ENCODE measurements around the gene OVOL2.

The OVOL2 gene

DNA sequence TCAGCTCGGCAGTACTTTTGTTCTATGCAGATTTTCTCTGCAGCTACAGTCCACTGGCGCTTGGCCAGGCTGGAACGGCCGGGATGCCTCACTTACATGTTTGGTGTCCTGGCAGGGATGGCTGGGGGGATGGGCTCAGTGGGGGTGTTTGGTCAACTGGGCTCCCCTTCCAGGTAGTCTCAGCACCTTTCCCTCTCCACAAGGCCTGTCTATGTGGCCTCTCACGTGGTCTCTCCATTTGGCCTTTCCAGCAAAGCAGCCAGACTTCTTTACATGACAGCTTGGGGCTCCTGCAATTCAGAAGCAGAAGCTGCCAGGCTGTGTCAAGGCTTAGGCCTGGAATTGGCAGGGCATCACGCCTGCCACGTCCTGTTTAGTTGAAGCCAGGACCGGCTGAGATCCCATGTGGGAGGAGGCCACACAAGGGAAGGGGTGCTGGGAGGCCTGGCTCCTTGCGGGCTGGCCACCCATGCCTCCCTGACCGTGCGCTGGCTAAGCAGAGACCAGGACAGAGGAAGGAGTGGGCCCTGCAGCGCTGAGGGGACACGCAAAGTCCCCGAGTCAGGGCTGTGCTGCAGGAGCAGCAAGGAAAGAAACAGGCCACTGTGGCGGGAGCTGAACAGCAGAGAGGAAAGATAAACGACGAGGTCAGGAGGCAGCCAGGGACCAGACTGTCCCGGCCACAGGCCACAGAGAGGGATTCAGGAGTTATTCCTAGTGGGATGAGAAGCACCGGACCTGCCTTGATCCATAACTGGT is 50.0 kb downstream of the OVOL2 start:
- Histone ChIP-seq H3K4me3 (ENCODE audit: low read length) (no peak overlapping the region), H3K36me3 (ENCODE audit: insufficient read depth, low read depth, low read length) (no peaks in the 10 kb centered on the region), H3K9me3 (ENCODE audit: insufficient read depth, low read depth, low read length) (no peaks in the 10 kb centered on the region), H3K9ac (ENCODE audit: low read depth, low read length) (no peak overlapping the region), H3K4me1 (ENCODE audit: insufficient read depth, low read length) (peaks cover 13% of the 10 kb centered on the region; the same call in 1 of the 2 replicates), H3K27ac (ENCODE audit: low read length) (no peak overlapping the region), H3K27me3 (ENCODE audit: insufficient read depth, low read length) (no peaks in the 10 kb centered on the region)

- Histone ChIP-seq H3K9me3 (ENCODE audit: insufficient read depth, low read depth, low read length) (no peaks in the 10 kb centered on the region), H3K36me3 (ENCODE audit: insufficient read depth, low read depth, low read length) (no peaks in the 10 kb centered on the region), H3K27ac (ENCODE audit: low read length) (no peak overlapping the region), H3K4me3 (ENCODE audit: low read length) (no peak overlapping the region), H3K27me3 (ENCODE audit: insufficient read depth, low read length) (no peaks in the 10 kb centered on the region), H3K4me1 (ENCODE audit: insufficient read depth, low read length) (peaks cover 13% of the 10 kb centered on the region; the same call in 1 of the 2 replicates), H3K9ac (ENCODE audit: low read depth, low read length) (no peak overlapping the region)
Observed at GRCh38 chr20:18006684-18007083, 51.0 kb downstream of the OVOL2 start.

DNA sequence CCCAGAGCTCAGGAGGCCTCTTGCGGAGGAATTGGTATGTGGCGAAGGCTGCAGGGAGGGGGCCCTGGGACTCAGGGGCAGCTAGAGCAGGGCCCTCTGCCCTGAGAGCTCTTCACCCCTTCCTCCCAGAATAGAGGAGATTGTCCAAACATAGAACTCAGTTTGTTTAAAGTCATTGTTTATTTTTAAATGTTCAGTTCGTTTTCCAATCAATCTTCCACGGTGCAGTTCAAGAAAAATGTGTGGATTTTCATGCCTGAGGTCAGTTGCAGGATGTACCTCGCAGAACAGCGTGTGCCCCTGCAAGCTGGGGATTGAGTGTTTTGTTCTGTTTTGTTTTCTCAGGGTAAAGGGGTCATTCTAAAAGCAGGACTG is 51.7 kb downstream of the OVOL2 start:
- H3K27me3 ChIP-seq (ENCODE audit: insufficient read depth, low read length): no peaks in the 10 kb centered on the region
- H3K27ac ChIP-seq (ENCODE audit: low read length): no peak overlapping the region
- H3K9me3 ChIP-seq (ENCODE audit: insufficient read depth, low read depth, low read length): no peaks in the 10 kb centered on the region
- no peak overlapping the region for H3K9ac ChIP-seq (ENCODE audit: low read depth, low read length)
- no peak overlapping the region for H3K4me3 ChIP-seq (ENCODE audit: low read length)
- H3K36me3 ChIP-seq (ENCODE audit: insufficient read depth, low read depth, low read length): no peaks in the 10 kb centered on the region
- peaks cover 13% of the 10 kb centered on the region; the same call in 1 of the 2 replicates for H3K4me1 ChIP-seq (ENCODE audit: insufficient read depth, low read length)

DNA sequence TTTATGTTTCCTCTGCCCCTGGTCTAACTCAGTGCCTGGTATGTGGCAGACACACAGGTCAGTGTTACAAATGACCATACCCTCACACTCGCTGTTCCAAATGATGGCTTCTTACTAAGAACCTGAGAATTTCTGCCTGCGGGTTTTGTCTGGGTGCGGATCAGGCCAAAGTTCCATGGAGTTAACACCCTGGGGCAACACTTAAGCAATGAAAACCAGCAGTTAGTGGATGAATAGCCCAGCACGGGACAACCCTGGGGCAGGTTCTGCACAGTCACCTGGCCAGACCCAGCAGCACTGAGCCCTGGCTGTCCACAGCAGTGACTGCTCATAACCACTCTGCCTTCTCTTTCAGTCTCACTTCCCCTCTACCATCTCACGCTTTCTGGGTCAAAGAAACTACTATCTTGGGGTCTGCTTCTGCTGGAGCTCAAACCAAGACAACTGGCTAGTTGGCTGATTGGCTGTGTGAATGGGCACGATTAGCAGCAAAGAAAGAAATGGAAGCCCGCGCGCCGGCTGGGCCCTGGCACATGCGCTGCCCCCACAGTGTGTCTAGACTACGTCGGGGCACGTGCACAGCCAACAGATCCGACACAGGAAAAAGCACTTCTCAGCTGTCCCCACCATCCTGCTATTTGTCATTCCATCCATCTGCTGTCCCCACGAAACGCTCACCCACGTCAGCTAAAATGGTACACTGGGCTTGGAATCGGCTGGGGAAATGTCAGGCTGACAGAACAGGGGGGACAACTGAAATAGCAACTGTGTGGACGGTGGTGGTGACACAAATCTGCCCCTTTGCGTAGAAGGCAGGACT is 52.3 kb downstream of the OVOL2 start:
- Histone ChIP-seq H3K27ac (ENCODE audit: low read length) (no peak overlapping the region), H3K9me3 (ENCODE audit: insufficient read depth, low read depth, low read length) (no peaks in the 10 kb centered on the region), H3K4me3 (ENCODE audit: low read length) (no peak overlapping the region), H3K9ac (ENCODE audit: low read depth, low read length) (no peak overlapping the region), H3K4me1 (ENCODE audit: insufficient read depth, low read length) (peaks cover 13% of the 10 kb centered on the region; the same call in 1 of the 2 replicates), H3K27me3 (ENCODE audit: insufficient read depth, low read length) (no peaks in the 10 kb centered on the region), H3K36me3 (ENCODE audit: insufficient read depth, low read depth, low read length) (no peaks in the 10 kb centered on the region)

GRCh38 chr20:18004384-18005031 is 53.2 kb downstream of the OVOL2 start:
- H3K36me3 ChIP-seq (ENCODE audit: insufficient read depth, low read depth, low read length): no peaks in the 10 kb centered on the region
- H3K27ac ChIP-seq (ENCODE audit: low read length): no peak overlapping the region
- H3K4me3 ChIP-seq (ENCODE audit: low read length): no peak overlapping the region
- no peaks in the 10 kb centered on the region for H3K9me3 ChIP-seq (ENCODE audit: insufficient read depth, low read depth, low read length)
- H3K9ac ChIP-seq (ENCODE audit: low read depth, low read length): no peak overlapping the region
- H3K4me1 ChIP-seq (ENCODE audit: insufficient read depth, low read length): peaks cover 13% of the 10 kb centered on the region; the same call in 1 of the 2 replicates
- no peaks in the 10 kb centered on the region for H3K27me3 ChIP-seq (ENCODE audit: insufficient read depth, low read length)

DNA sequence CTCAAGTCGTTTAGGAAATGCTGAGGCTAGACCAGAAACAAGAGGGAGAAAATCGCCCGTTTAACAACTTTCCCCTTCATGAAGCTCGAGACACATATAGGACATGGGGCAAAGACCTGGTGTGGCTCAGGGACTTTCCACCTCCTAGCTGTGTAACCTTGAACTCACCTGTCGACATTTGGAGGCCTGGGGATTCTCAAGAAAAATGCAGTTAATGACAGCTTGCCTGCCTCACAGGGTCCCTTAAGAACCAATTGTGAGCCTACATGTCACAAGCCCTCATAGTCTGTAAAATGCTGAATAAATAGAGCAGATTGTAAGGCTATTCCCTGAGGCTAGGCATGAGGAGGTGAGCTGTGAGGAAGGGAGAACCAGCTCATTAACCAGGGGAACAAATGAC is 53.8 kb downstream of the OVOL2 start:
- peaks cover 13% of the 10 kb centered on the region; the same call in 1 of the 2 replicates for H3K4me1 ChIP-seq (ENCODE audit: insufficient read depth, low read length)
- H3K27me3 ChIP-seq (ENCODE audit: insufficient read depth, low read length): no peaks in the 10 kb centered on the region
- no peak overlapping the region for H3K27ac ChIP-seq (ENCODE audit: low read length)
- no peaks in the 10 kb centered on the region for H3K36me3 ChIP-seq (ENCODE audit: insufficient read depth, low read depth, low read length)
- no peak overlapping the region for H3K4me3 ChIP-seq (ENCODE audit: low read length)
- no peaks in the 10 kb centered on the region for H3K9me3 ChIP-seq (ENCODE audit: insufficient read depth, low read depth, low read length)
- no peak overlapping the region for H3K9ac ChIP-seq (ENCODE audit: low read depth, low read length)

DNA sequence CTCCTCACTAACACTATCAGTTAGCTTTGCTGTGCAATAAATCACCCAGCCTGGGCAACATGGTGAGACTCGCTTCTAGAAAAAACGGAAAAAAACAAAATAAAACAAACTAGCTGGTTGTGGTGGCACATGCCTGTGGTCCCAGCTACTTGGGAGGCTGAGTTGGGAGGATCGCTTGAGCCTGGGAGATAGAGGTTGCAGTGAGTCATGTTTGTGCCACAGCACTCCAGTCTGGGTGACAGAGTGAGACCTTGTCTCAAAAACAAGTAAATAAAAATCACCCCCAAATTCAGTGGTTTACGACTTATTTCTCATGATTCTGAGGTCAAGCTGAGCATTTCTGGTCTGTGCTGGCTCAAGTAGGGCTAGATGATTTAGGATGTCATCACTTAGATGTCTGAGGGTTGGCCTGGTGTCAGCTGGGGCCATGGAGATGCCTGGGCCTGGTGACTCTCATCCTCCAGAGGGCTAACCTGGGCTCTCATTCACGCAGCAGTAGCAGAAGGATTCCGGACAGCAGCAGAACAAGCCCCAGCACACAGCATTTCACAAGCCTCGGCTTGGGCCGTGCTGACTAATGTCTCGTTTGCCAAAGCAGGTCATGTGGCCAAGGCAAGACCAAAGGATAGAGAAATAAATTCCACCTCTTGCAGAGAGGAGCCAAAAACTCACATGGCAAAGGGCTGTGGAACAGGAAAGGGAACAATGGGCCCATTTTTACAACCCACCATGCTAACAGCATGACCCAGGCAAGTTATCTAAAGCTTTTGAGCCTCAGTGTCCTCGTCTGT is 56.4 kb downstream of the OVOL2 start:
- peaks cover 13% of the 10 kb centered on the region; the same call in 1 of the 2 replicates for H3K4me1 ChIP-seq (ENCODE audit: insufficient read depth, low read length)
- H3K9me3 ChIP-seq (ENCODE audit: insufficient read depth, low read depth, low read length): no peaks in the 10 kb centered on the region
- no peak overlapping the region for H3K9ac ChIP-seq (ENCODE audit: low read depth, low read length)
- no peak overlapping the region for H3K27ac ChIP-seq (ENCODE audit: low read length)
- H3K36me3 ChIP-seq (ENCODE audit: insufficient read depth, low read depth, low read length): no peaks in the 10 kb centered on the region
- H3K27me3 ChIP-seq (ENCODE audit: insufficient read depth, low read length): no peaks in the 10 kb centered on the region
- H3K4me3 ChIP-seq (ENCODE audit: low read length): no peak overlapping the region

GRCh38 chr20:17999566-17999965 is 58.1 kb downstream of the OVOL2 start:
- no peak overlapping the region for H3K27ac ChIP-seq (ENCODE audit: low read length)
- H3K9ac ChIP-seq (ENCODE audit: low read depth, low read length): no peak overlapping the region
- no peak overlapping the region for H3K4me3 ChIP-seq (ENCODE audit: low read length)
- no peaks in the 10 kb centered on the region for H3K9me3 ChIP-seq (ENCODE audit: insufficient read depth, low read depth, low read length)
- no peaks in the 10 kb centered on the region for H3K27me3 ChIP-seq (ENCODE audit: insufficient read depth, low read length)
- peaks cover 2% of the 10 kb centered on the region; the same call in 1 of the 2 replicates for H3K4me1 ChIP-seq (ENCODE audit: insufficient read depth, low read length)
- H3K36me3 ChIP-seq (ENCODE audit: insufficient read depth, low read depth, low read length): no peaks in the 10 kb centered on the region

GRCh38 chr20:17998446-17998845 is 59.3 kb downstream of the OVOL2 start:
- Histone ChIP-seq H3K36me3 (ENCODE audit: insufficient read depth, low read depth, low read length) (no peaks in the 10 kb centered on the region), H3K9me3 (ENCODE audit: insufficient read depth, low read depth, low read length) (no peaks in the 10 kb centered on the region), H3K27ac (ENCODE audit: low read length) (no peak overlapping the region), H3K9ac (ENCODE audit: low read depth, low read length) (no peak overlapping the region), H3K27me3 (ENCODE audit: insufficient read depth, low read length) (no peaks in the 10 kb centered on the region), H3K4me1 (ENCODE audit: insufficient read depth, low read length) (no peaks in the 10 kb centered on the region; the same call in 1 of the 2 replicates), H3K4me3 (ENCODE audit: low read length) (no peak overlapping the region)

GRCh38 chr20:17995967-17996819 is 61.5 kb downstream of the OVOL2 start:
- Histone ChIP-seq H3K9me3 (ENCODE audit: insufficient read depth, low read depth, low read length) (no peaks in the 10 kb centered on the region), H3K27me3 (ENCODE audit: insufficient read depth, low read length) (no peaks in the 10 kb centered on the region)

More at GRCh38 chr20:17995967-17996819, 61.5 kb downstream of the OVOL2 start:
- Histone ChIP-seq H3K36me3 (ENCODE audit: insufficient read depth, low read depth, low read length) (peaks cover 4% of the 10 kb centered on the region; the same call in 1 of the 2 replicates), H3K4me3 (ENCODE audit: low read length) (no peak overlapping the region), H3K9ac (ENCODE audit: low read depth, low read length) (no peak overlapping the region), H3K4me1 (ENCODE audit: insufficient read depth, low read length) (no peaks in the 10 kb centered on the region; the same call in 1 of the 2 replicates), H3K27ac (ENCODE audit: low read length) (no peak overlapping the region)

Measured in iPS-20b (cell line).